Hindlimb muscle (tissue), 1 donor: ENCODE results near the gene MCM9. TPM values are rescaled to one million over a fixed set of nuclear protein-coding genes. Genes with fewer than 3 reads are reported as not detected.
"Not testable (repeated sequence)": the region's sequence is repeated elsewhere in the genome, so short reads cannot be mapped to it uniquely, and the experiment has no call there.

Source experiments
- DNase-seq: peaks from one replicate; pipeline ENCODE4 v3.0.0-alpha.2; 2013
- polyA plus RNA-seq: library from polyadenylated mRNA; unstranded; fragments of 120-200 nt; gene quantifications from one replicate; pipeline ENCODE4 v1.2.1, GENCODE V29; 2013; ENCODE audit not compliant: insufficient read length

Gene MCM9
- polyA plus RNA-seq, 1 donor = 14.1 TPM

DNA sequence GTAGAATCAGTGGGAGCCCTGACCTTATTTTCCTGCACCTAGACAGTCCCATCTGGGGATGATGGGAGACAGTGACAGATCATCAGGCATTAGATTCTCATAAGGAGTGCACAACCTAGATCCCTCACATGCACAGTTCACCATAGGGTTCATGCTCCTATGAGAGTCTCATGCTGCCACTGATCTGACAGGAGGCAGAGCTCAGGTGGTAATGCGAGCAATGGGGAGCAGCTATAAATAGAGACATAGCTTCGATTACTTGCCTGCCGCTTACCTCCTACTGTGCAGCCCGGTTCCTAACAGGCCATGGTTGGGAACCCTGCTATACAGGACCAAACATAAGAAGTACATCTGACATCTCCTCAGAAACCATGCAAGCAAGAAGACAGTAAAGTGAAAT lies 72.5 kb downstream of the MCM9 start:
- DNase-seq = no peak

DNA sequence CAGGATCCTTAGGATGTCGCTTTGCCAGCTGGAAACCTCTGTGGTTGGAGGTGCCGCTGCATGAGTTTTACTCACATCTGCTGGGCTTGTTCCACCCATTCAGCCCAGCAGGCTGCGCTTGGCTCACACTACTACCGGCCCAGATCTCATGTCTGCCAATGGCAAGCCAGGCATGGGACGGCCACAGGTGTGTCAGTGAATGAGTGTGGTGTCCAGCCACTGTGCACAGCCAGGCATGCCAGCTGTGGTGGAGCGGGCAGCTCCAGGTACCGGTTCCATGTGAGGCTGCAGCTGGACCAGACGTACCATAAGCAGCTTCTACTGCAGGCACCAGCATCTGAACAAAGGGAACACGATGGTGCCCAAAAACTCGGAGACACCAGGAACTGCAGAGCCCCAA lies 74.1 kb downstream of the MCM9 start:
- DNase-seq = no peak

DNA sequence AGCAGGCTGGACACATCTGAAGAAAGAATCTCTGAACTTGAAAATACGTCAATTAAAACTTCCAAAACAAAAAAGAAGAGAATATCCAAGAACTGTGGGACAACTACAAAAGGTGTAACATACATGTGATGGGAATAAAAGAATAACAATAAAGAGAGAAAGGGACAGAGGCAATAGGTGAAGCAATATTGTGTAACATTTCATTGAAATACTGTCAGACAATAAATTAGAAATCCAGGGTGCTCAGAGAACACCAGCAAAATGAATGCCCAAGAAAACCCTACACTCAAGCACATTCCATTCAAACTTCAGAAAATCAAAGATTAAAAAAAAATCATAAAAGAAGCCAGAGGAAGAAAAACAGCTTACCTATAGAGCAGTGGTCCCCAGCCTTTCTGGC lies 74.6 kb downstream of the MCM9 start:
- DNase-seq = no peak

DNA sequence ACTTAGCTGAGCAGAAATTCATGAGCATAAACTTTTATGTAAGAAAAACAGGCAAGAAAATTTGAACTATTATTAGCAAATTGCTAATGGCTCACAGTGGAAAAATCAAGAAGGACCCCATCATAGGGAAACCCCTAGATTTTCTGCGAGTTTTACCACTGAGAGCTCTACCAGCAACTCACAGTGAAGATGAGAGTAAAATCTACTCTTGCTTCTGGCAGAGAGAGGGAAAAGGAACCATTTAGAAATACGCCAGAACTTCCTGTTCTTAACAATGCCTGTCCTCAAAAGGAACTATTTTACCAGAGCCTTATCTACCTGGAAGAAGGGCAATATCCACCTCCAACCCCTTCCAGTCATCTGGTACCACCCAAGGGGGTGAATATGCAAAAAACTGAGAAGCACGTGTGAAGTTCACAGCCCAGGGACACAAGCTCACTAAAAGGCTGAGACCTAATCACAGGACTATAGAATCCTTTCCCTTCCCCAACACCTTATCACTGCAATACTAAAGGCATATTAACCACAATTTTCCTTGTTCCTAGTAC lies 75.4 kb downstream of the MCM9 start:
- DNase-seq = no peak

DNA sequence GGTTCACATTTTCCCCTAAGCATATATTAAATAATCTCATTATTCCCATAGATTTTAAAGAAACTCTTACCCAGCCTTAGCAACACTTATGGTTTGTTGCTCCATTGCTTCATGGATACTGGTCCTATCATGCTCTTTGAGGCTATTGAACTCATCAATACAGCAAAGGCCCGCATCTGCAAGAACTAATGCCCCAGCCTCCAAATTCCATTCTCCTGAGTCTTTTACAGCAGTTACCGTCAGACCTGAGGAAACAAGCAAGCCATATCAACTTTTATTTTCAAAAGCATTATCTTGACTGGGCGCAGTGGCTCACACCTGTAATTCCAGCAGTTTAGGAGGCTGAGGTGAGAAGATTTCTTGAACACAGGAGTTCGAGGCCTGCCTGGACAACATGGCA lies 78.7 kb downstream of the MCM9 start:
- DNase-seq = no peak

DNA sequence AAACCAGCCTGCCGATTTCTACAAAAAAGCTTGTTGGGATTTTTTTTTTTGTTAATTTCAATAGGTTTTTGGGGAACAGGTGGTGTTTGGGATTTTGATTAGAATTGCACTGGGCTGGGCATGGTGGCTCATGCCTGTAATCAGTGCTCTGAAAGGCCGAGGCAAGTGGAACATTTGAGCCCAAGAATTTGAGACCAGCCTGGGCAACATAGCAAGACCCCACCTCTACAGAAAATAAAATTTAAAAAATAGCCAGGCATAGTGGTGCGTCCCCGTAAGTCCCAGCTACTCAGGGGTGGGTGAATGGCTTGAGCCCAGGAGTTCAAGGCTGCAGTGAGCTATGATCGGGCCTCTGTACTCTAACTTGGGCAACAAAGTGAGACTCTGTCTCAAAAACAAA lies 81.6 kb downstream of the MCM9 start:
- DNase-seq = no peak

DNA sequence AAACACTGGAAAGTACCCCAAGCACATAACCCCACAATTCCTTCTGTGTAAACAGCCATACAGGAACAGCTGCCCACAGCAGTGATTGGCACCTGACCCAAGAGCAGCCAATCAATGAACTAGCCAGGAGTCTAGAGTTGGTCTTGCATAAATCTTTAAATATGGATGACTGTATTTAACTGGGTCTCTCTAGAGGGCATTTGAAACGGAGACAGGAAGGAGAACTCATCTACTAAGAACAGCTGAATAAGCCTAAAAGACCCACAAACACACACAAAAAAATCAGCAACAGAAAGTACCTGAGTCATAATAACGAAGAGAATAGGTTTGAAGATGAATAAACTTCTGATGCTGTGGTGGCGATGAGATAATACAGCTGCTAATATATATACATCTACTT lies 90.0 kb downstream of the MCM9 start:
- no peak for DNase-seq

DNA sequence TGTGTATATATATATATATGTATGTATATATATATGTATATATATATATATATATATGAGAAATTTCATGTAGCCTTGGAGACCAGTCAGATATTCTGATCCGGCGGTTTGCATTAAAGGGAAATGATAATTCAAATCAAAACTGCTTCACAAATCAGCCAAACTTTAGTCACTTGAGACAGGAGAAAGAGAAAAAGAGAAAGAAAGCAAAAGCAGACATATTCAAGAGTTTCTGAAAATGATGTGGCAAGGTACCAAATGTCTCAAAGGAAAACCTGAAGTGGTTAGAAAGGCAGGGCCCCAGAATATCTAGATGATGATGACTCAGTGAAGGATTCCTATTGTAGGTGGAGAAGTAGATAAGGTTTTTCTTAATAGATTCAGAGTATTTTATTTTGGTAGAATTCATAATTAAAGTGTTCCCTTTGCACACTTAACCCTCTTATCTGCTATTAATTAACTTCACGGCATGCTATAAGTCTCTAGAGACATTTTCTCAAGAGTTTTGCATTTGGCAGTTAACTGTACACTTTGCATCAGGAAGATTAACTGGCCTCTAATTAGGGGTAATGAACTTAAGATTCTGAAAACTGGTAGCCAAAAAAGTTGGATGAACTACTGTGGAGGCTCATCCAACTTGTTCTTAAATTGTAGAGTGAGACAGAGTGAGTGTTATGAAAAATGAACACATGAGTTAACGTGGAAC lies 91.1 kb downstream of the MCM9 start:
- no peak for DNase-seq

DNA sequence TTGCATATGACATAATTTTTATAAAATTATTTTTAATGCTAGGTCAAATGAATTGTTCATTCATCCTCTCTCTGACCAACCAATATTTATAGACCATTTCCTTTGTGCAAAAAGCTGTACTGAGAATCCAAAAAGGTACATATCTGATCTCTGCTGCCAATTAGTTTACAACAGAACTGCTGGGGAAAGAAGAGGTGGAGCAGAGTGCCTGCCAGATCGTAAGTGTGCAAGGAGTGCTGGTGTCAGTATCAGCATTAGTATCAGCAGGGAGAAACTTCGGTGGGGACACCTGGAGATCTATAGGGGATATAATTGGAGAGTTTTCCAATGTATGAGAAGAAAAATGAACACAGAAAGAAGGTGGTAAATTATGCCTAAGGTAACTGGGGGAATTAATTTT lies 104.3 kb downstream of the MCM9 start:
- DNase-seq = no peak

DNA sequence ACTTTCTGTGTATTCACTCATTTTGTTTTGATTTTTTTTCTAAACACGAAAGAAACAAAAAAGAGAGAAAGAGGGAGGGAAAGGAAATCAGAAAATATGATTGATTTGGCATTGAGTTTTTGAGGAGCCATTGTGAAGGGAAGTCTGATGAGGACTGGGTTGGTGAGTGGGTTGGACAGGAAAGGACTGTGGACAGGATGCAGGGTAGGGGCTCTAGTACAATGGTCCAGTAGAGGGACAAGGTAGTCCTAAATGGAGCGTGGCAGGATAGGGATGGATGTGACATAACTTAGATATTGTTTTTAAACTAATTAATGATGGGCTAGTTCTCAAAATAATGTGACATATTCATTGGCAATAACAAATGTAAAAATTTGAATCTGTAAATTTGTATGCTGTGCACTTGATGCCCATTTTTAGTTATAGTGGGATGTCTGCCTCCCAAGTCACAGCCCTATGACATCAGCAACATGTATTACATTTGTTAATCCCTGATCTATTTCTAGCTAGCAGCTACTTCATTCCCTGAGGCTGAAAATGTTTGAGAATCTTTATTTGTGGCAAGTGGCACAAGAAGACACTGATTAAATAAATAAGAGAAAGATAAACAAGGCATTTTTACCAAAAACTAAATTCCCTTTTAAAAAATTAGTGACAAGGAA lies 105.0 kb downstream of the MCM9 start:
- no peak for DNase-seq

DNA sequence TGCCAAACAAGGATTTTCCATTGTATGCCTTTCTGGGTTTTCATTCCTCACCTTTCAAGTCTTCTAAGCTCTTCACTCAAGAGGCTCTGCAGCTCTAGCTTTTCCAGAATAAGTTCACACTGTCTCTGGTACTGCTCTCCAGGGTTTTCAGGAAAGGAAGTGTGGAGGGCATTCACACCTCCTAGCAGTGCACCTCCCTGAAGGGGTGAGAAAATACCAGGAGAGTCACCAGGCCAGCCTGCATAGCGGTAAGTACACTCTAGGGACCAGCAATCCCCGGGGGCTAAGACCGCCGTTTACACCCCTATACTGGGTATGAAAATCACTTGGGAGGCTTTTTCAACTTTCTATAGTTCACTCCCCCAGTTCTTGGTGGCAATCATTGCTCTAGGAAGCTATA lies 108.9 kb downstream of the MCM9 start:
- DNase-seq = no peak

DNA sequence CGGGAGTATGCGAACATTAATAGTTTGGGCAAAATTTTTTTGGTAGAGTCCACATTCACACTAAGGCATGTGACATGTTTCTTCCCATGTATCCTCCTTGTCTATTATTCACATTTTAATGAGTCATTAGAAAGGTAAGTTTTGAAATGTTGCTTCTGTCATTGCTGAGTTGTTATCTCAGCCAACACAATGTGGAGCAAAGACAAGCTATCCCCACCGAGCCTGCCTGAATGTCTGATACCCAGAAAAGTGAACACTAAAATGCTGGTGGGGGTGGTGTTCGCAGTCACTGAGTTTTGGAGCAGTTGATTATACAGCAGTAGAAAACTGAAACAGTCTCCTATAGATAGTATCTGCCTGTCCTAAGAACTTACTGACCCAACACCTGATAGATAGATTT lies 109.3 kb downstream of the MCM9 start:
- DNase-seq = no peak

DNA sequence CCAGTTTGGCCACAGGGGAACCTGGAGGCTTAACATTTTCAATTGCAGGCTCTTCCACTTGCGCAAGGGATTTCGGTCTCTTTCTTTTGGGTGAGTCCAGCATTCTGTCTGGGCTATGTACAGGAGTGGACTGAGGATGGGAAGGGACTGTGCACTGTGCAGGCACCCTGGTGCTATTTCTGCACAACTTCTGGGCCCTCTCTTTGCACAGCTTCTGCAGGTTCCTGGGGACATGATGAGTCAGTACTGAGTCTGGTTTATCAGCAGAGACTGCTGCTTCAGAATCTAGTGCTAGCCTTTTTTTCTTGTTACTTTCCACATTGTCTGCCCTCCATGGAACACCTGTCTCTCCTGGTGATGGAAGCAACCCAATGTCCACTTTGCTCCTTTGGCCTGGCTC lies 119.5 kb downstream of the MCM9 start:
- no peak for DNase-seq

DNA sequence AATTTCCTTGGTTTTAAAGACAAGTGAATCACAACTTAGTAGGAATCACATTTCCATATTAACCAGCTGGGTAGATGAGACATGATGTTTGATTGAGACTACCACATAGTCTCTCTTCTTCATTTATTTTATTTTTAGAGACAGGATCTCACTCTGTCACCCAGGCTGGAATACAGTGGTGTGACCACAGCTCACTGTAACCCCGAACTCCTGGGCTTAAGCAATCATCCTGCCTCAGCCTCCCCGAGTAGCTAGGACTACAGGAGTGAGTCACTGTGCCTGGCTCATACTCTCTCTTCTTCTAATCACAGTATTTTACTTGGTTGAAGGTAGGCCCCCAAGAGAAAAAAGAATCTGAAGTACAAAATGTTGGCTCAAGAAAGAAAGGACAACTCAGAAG lies 121.2 kb downstream of the MCM9 start:
- DNase-seq = no peak

DNA sequence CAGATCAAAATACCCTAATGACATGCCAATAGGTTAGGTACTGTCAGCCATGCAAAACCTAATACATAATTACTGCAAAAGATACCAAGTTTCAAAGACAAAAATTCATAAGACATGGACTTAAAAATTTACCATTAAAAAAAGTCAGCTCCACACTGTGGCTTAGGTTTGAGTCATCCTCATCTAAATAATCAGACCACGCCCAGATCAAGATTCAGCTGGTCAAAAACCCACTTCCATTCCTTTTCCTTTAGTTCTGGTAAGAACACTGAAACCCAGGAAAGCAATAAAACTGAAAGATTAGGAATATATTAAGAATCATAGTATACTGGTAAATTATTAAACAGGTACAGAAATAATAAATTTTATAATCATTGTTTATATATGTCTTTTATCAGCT lies 122.0 kb downstream of the MCM9 start:
- DNase-seq = no peak

DNA sequence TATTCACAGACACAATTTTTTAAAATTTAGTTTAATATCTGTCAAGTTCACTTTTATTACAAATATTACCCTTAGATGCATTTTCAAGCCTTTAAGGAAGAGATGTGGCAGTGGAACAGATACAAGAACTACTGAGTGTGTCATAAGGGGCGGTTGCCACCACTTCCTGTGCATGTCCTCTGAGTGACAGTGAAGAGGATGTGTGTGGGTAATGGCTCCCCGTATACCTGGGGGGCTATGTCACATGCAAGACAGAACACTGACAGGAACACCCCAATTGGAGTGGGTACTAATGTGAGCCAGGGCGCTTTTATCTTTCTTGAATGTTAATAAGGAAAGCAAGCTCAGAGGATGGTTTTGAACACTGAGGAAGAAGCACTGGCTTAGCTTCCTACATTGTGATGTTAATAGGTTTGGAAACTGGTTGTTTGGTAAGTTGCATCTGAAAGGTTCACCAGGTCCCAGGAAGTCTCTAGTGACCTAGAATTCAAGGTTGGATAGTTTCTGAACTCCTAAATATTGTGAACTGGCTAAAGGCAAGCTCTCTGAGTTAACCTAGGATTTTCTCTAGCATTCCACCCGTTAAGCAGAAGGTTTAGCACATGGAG lies 124.4 kb downstream of the MCM9 start:
- DNase-seq = no peak

DNA sequence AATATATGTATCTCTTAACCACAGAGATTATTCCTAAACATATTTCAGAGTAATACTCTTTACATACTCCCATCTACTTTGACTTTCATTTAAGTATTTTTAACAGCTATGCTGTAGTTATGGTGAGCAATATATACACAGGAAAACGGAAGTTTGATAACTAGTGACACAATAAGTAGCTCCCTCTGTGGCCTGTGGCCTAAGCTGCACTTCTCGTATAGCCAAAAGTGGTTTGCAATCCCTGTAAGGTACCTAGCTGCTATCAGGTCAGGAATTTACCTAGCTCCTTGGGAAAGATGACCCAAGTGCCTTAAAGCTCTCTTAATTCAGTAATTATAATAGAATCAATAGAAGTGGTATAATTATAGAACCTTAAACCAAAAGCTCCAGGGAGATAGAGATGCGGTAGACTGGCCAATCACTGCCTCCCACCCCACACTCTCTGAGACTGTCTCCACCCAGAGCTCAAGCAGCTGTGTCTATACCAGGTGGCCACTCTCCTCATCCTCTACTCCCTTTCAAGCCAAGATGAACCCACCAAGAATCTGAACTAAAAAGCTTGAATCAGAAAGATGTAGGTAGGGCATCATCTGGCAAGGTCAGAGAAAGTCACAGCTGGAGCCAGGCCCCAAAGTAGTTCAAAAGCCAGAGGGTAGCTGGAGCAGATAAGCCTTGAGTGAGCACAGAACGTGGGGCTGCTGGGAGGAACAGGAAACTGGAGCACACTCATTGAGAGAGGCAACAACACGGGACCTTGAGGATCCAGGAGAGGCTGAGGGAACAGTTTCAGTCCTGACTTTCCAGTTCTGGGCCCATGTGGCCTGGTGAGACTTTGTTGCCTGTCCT lies 125.9 kb downstream of the MCM9 start:
- no peak for DNase-seq

DNA sequence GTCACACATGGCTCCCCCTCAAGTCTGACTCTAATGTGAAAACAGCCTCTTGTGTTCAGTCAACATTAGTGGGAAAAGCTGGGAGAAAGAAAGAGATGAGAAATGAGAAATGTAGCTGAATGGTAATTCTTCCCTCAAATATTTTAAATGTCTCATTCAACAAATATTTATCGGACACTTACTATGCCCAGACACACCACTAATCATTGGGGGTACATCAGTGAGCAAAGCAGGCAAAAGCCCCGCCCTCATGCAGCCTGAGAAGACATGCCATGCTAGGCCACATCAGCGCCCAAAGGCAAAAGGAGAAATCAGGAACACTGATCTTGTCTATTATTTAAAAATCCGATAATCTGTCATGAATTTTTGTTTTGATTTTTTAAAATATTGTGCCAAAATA lies 130.9 kb downstream of the MCM9 start:
- DNase-seq = no peak

DNA sequence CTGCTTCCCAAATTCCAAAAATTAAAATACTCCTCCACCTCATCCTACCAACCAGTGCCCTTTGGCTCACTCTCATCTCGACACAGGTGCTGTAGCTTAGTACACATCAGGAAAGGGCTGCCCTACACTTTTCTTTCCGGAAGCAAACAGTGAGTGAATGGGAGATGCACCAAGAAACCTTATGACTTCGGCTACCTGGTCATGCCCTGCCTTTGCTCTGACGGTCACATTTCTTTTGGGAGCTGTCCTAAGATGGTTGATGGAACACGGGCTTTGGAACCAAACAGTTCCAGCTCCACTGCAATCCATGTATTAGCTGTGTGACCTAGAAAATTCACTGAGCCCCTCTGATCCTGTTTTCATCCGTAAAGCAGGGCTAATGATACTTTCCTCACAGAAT lies 133.7 kb downstream of the MCM9 start:
- no peak for DNase-seq

DNA sequence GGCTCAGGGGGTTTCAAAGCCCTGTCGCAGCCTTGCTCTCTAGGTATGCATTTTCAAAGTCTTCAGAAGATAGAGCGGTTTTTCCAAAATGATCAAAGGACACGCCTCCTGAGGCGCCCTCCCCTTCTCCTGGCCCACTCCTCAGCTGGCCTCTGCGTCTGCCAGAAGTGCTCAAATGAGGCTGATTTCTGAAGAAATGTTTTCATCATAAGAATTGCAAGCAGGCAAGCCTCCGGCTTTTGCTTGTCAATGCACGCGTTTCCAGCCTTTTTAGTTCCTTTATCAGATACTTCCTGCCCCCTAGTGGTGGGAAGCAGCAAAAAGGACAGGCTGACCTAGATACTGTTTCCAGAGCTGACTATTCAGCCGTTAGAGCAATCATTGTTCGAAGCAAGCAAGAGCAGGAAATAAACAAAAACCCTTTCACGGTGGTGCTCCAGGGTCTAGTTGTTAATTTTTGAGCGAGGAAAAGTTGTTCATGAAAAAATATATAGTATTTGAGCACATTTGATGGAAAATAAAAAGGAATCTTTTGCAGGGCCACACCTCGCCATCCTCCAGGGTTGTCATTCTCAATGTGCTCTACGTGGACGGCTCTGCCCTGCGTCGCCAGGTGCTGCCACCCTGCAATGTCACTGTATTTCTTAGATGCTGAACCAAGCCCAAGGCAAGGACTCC lies 134.4 kb downstream of the MCM9 start:
- DNase-seq = peak; percentile 87

DNA sequence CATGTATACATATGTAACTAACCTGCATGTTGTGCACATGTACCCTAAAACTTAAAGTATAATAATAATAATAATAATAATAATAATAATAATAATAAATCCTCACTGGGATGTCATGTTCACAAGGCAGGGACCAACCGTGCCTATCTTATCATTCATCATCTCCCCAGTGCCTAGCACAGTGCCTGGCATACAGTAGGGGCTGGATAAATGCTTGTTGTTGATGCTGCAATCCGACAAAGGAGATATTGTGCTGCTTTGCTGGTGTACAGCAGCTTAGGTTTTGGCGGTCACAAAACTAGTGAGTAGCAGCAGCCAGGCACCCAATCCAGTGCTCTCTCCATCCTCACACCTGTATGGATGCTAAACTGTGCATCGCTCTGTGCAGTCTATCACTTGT lies 135.1 kb downstream of the MCM9 start:
- DNase-seq = no peak

DNA sequence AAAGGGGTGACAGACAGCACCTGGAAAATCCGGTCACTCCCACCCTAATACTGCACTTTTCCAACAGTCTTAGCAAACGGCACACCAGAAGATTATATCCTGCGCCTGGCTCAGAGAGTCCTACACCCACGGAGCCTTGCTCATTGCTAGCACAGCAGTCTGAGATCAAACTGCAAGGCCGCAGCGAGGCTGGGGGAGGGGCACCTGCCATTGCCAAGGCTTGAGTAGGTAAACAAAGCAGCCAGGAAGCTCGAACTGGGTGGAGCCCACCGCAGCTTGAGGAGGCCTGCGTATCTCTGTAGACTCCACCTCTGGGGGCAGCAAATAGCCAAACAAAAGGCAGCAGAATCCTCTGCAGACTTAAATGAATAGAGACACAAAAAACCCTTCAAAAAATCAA lies 138.4 kb downstream of the MCM9 start:
- not testable (repeated sequence) for DNase-seq
